ENCODE results near the gene IRF1.
"Not testable (repeated sequence)": the region's sequence is repeated elsewhere in the genome, so short reads cannot be mapped to it uniquely, and the experiment has no call there.

Gene IRF1, protein sequence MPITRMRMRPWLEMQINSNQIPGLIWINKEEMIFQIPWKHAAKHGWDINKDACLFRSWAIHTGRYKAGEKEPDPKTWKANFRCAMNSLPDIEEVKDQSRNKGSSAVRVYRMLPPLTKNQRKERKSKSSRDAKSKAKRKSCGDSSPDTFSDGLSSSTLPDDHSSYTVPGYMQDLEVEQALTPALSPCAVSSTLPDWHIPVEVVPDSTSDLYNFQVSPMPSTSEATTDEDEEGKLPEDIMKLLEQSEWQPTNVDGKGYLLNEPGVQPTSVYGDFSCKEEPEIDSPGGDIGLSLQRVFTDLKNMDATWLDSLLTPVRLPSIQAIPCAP

DNA sequence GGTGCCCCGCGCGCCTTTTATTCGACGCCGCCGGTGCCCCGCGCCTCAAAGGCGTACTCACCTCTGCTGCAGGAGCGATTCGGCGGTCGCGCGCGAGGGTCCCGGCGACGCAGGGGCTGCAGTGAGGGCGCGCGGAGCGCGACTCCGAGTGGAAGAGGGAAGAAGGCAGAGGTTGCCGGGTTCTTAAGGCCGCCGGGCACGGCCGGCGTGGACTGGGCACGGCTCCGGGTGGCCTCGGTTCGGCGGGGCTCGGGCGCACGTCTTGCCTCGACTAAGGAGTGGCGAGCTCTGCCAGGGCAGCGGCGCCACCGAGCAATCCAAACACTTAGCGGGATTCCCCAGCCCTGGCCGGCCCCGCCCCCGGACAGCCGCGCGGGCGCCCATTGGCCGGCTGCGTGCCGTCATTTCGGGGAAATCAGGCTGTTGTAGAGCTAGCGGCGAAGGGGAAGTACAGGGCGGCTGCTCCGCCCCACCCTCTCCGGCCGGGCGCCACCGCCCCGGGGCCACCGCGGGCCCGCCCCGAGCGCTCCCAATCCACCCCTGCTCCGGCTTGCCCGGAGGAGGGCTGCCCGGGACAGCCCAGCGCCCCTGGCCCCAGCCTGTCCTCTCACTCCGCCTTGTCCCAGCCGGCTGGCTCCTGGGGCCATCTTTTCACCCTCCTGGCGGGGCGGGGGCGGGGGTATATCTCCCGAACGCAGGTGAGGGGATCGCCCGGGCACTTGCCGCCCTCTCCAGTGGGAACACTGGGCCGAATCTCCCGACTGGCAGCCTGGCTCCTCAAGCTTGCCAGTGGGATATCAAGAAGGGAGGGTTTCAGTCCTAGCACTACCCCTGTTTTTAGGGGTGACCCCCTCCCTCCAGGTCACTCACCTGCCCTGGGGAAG is at the start of gene IRF1:
Gene IRF1, minus strand, starts transcription at position 290 of the 884 bp plus-strand sequence. CDS start 1,295 bp downstream, outside the sequence.
- Mint-ChIP-seq H3K4me1 (ENCODE audit: low read depth) (peaks cover 61% of the 10 kb centered on the region), H3K27ac (peak within 1 kb of the TSS; percentile 94), H3K9me3 (no peaks in the 10 kb centered on the region), H3K36me3 (ENCODE audit: low read depth) (peaks cover 47% of the 10 kb centered on the region), H3K27me3 (ENCODE audit: low read depth) (no peaks in the 10 kb centered on the region), H3K4me3 (peak within 1 kb of the TSS; percentile 98)

DNA sequence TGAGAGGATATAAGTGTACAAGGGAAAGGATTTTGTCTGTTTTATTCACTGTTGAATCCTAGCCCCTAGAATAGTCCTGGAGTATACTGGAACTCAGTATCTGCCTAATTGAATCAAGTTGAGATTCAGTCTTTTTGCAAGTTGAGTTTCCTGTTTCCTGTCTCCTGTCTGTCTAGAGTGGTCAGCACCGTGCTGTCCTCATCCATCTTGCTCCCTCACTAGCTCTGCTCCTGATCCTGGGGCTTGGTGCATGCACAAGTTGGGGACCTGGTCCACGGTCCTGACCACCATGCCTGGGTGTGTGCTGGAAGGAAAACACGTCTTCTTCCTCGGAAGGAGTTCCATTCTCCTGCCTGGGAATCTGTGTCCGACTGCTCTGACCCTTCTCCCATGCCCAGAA is 49.6 kb upstream of the IRF1 start:
- no peaks in the 10 kb centered on the region for H3K9me3 Mint-ChIP-seq
- H3K36me3 Mint-ChIP-seq (ENCODE audit: low read depth) = no peaks in the 10 kb centered on the region
- peaks cover 15% of the 10 kb centered on the region for H3K27me3 Mint-ChIP-seq (ENCODE audit: low read depth)
- H3K27ac Mint-ChIP-seq = no peak overlapping the region
- peaks cover 11% of the 10 kb centered on the region for H3K4me1 Mint-ChIP-seq (ENCODE audit: low read depth)
- no peak overlapping the region for H3K4me3 Mint-ChIP-seq

DNA sequence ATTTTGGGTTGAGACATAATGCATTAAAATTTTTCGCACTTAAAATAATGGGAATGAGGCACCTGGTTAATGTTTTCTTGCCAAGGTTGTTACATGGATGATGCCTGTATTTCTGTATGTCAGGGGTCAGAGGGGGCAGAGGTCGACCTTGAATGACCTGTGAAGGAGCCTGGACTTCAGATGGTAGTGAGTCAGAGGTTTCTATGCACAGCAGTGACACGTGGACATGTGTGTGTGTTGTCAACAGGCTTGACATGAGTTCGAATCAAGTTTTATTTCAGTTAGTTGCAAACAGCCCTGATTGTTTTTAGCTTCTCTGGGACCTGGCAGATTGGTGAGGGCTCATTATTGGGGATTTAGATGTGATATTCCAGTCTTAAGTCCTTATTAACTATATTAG is 49.1 kb upstream of the IRF1 start:
- Mint-ChIP-seq H3K4me3 (no peak overlapping the region), H3K4me1 (ENCODE audit: low read depth) (peaks cover 11% of the 10 kb centered on the region), H3K36me3 (ENCODE audit: low read depth) (no peaks in the 10 kb centered on the region), H3K27me3 (ENCODE audit: low read depth) (peaks cover 19% of the 10 kb centered on the region), H3K9me3 (no peaks in the 10 kb centered on the region), H3K27ac (no peak overlapping the region)

DNA sequence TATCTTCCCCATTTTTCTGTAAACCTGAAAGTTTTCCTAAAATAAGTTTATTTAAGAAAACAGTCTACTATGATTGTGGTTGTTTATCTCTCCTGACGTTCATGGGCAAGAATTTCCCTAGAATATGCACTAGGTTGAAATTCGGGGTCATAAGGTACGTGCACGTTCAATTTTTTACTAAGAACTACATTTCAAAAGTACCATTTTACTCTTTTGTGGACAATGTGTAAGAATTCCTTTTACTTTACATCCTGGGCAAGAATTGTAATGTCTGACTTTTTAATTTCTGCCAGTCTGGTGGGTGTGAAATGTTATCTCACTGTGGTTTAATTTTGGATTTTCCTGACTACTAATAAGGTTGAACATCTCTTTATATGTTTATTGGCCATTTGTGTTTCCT is 40.4 kb upstream of the IRF1 start:
- H3K4me3 Mint-ChIP-seq = no peak overlapping the region
- H3K27ac Mint-ChIP-seq = peak overlapping the region; percentile 23
- peaks cover 28% of the 10 kb centered on the region for H3K4me1 Mint-ChIP-seq (ENCODE audit: low read depth)
- H3K9me3 Mint-ChIP-seq = no peaks in the 10 kb centered on the region
- H3K27me3 Mint-ChIP-seq (ENCODE audit: low read depth) = peaks cover 20% of the 10 kb centered on the region
- no peaks in the 10 kb centered on the region for H3K36me3 Mint-ChIP-seq (ENCODE audit: low read depth)

DNA sequence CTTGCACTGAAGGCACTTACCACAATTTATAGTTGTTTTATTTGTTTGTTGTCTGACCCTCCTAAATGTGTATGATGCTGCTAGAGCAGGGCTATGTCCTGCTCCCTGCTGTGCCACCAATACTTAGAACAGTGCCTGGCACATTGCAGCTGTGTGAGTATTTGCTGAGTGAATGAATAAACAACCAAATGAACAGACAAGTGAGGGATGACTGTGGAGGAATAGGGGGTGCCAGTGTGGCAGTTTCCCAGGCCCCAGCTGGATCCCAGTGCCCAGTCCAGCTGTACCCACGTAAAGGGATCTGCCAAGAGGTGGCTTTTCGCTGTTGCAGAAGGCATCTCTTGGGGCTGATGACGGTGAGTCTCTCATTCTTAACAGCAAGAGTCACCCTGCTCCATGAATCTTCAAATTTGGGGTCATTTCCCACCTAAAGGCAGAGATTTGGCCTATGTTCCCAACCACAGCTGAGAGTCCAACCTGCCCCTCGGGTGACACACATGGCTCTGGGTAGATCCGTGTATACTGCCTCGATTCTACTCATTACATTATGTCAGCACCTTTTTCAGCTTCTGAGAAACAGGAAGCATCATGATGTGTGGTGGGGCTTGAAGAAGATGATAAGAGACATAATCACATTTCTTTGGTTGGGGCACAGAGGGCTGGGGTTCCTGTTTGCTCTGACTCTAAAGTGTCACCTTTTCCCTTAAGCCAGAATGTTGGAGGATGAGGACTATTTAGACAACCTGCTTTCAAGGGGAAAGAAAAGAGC is 38.5 kb upstream of the IRF1 start:
- peaks cover 45% of the 10 kb centered on the region for H3K4me1 Mint-ChIP-seq (ENCODE audit: low read depth)
- H3K27ac Mint-ChIP-seq = peak overlapping the region; percentile 82
- no peaks in the 10 kb centered on the region for H3K36me3 Mint-ChIP-seq (ENCODE audit: low read depth)
- H3K9me3 Mint-ChIP-seq = no peaks in the 10 kb centered on the region
- H3K4me3 Mint-ChIP-seq = no peak overlapping the region
- peaks cover 3% of the 10 kb centered on the region for H3K27me3 Mint-ChIP-seq (ENCODE audit: low read depth)

DNA sequence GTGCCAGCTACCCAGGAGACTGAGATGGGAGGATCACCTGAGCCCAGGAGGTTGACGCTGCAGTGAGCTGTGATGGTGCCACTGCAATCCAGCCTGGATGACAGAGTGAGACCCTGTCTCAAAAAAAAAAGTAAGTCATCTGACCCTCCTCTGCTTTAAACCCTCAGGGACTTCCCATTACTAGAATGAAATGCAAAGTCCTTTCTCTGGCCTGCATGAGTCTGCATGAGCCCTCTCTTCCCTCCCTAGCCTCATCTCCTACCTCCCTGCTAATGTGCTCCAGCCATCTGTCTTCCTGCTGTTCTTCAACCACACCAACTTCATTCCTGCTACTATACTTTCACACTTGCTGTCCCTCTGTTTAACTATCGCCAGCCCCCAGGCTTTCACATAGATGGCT is 37.4 kb upstream of the IRF1 start:
- Mint-ChIP-seq H3K27ac (peak overlapping the region; percentile 14), H3K36me3 (ENCODE audit: low read depth) (no peaks in the 10 kb centered on the region), H3K9me3 (no peaks in the 10 kb centered on the region), H3K27me3 (ENCODE audit: low read depth) (peaks cover 3% of the 10 kb centered on the region), H3K4me3 (no peak overlapping the region), H3K4me1 (ENCODE audit: low read depth) (peaks cover 45% of the 10 kb centered on the region)

DNA sequence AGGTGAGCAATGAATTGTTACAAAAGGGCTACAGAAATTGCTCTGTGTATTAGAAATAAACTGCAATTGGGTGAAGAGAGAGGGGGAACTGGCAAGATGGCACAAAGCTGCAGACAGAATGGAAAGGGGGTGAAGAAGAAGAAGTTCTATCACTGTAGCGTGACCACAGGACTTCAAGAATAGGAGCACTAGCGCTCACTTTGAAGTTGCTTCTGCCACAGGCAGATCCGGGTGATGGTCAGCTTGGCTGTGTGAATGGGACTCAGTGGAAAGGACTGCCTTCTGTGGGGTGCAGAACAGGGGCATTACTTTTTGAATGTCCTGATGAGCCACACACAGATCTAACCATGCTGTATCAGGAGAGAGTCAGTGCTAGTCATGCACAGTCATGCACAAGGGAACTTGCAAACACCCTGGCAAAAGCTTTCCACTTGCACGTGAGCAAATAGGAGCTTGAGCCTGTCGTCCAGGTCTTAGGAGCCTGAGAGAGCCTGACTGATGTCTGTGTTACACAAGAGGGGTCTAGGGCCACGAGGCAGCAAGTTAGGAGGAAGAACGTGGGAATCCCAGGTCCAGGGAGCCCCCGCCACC is 36.5 kb upstream of the IRF1 start:
- Mint-ChIP-seq H3K27ac (peak overlapping the region; percentile 24), H3K9me3 (peaks cover 3% of the 10 kb centered on the region), H3K4me1 (ENCODE audit: low read depth) (peaks cover 47% of the 10 kb centered on the region), H3K4me3 (no peak overlapping the region), H3K27me3 (ENCODE audit: low read depth) (no peaks in the 10 kb centered on the region), H3K36me3 (ENCODE audit: low read depth) (no peaks in the 10 kb centered on the region)

DNA sequence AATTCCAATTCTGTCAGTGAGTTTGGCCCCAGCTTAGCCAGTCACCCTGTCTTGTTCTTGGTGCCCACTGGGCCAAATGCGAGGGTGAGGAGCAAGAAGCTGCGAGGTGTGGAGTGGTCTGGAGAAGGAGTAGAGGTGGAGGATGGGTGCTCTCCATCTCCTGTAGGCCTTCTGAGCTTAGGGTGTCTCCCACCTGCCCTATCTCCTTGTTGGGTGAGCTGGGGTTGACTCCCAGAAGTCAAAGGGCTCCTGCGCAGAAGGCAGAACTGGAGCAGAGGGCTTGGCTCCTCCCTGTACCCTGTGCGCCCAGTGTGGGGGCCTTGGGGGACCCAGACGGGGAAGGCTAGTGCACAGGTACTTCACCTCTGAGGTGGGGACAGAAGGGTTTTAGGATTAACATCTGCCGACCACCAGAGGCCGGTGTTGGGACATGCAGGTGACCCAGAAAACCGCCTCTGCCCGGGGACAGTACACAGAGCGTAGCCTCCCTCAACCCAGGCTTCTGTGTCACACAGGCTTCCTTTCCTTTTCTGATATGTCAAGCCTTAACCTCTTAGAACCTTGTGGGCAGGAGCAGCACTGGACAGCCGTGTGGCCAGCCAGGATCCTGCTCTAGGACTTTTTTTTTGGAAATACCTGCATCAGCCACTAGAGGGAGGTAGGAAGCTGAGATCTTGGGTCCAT is 35.9 kb upstream of the IRF1 start:
- peaks cover 46% of the 10 kb centered on the region for H3K4me1 Mint-ChIP-seq (ENCODE audit: low read depth)
- no peak overlapping the region for H3K4me3 Mint-ChIP-seq
- H3K9me3 Mint-ChIP-seq = peaks cover 7% of the 10 kb centered on the region
- peak overlapping the region; percentile 24 for H3K27ac Mint-ChIP-seq
- no peaks in the 10 kb centered on the region for H3K27me3 Mint-ChIP-seq (ENCODE audit: low read depth)
- no peaks in the 10 kb centered on the region for H3K36me3 Mint-ChIP-seq (ENCODE audit: low read depth)

DNA sequence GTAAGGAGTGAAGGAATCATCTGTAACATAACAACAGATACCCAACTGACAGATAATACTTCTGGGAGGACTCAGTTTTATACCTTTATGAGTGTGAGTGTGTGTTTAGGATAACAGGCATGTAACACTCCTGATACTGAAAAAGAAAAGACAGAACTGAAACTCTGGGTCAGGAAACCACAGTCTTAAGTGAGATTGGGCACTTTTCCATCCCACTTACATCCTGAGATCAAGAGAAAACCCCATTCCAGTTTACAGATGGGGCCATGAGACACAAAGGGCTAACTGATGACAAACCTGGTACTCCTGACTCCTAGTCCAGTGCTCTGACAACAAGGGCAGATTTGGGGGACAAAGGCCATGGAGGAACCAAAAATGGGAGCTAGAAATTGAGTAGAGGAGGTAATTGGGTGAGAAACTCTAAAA is 34.7 kb upstream of the IRF1 start:
- Mint-ChIP-seq H3K36me3 (ENCODE audit: low read depth) (no peaks in the 10 kb centered on the region), H3K4me1 (ENCODE audit: low read depth) (peaks cover 46% of the 10 kb centered on the region), H3K4me3 (peak overlapping the region; percentile 22), H3K27ac (peak overlapping the region; percentile 67), H3K27me3 (ENCODE audit: low read depth) (no peaks in the 10 kb centered on the region), H3K9me3 (peaks cover 7% of the 10 kb centered on the region)

DNA sequence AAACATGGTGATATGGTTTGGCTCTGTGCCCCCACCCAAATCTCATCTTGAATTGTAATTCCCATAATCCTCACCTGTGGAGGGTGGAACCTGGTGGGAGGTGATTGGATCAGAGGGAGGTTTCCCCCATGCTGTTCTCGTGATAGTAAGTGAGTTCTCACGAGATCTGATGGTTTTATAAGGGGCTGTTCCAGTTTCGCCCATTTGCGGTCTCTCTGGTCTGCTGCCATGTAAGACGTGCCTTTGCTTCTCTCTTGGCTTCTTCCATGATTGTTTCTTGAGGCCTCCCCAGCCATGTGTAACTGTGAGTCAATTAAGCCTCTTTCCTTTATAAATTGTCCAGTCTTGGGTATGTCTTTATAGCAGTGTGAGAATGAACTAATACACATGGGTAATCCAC is 34.3 kb upstream of the IRF1 start:
- H3K36me3 Mint-ChIP-seq (ENCODE audit: low read depth); H3K27me3 Mint-ChIP-seq (ENCODE audit: low read depth): not testable (repeated sequence)
- Mint-ChIP-seq H3K27ac (peak overlapping the region; percentile 46), H3K4me3 (peak overlapping the region; percentile 22), H3K4me1 (ENCODE audit: low read depth) (peaks cover 46% of the 10 kb centered on the region), H3K9me3 (peaks cover 11% of the 10 kb centered on the region)

DNA sequence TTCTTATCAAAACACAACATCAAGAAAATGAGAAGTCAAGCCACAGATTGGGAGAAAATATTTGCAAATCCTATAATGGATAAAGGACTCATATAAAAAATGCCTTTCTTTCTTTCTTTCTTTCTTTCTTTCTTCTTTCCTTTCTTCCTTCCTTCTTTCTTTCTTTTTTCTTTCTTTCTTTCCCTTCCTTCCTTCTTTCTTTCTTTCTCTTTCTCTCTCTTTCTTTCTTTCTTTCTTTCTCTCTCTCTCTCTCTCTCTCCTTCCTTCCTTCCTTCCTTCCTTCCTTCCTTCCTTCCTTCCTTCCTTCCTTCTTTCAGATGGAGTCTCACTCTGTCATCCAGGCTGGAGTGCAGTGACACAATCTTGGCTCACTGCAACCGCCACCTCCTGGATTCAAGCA is 31.5 kb upstream of the IRF1 start:
- not testable (repeated sequence) for H3K36me3 Mint-ChIP-seq (ENCODE audit: low read depth); H3K27ac Mint-ChIP-seq
- peaks cover 32% of the 10 kb centered on the region for H3K4me1 Mint-ChIP-seq (ENCODE audit: low read depth)

DNA sequence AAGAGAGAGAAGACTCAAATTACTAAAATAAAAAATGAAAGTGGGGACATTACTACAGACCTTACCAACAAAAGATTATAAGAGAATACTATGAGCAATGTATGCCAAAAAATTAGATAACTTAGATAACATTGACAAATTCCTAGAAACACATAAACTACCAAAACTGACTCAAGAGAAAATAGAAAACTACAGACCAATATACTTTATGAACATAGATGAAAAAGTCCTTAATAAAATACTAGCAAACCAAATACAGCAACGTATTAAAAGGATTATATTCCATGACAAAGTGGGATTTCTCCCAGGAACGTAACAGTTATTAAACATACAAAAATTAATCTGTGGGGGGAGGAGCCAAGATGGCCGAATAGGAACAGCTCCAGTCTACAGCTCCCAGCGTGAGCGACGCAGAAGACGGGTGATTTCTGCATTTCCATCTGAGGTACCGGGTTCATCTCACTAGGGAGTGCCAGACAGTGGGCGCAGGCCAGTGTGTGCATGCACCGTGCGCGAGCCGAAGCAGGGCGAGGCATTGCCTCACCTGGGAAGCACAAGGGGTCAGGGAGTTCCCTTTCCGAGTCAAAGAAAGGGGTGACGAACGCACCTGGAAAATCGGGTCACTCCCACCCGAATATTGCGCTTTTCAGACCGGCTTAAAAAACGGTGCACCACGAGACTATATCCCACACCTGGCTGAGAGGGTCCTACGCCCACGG is 23.2 kb upstream of the IRF1 start:
- Mint-ChIP-seq H3K9me3 (peaks cover 13% of the 10 kb centered on the region), H3K4me1 (ENCODE audit: low read depth) (peaks cover 14% of the 10 kb centered on the region)
- H3K27me3 Mint-ChIP-seq (ENCODE audit: low read depth); H3K27ac Mint-ChIP-seq; H3K4me3 Mint-ChIP-seq; H3K36me3 Mint-ChIP-seq (ENCODE audit: low read depth): not testable (repeated sequence)

More for the DNA sequence above, 31.5 kb upstream of the IRF1 start:
- peaks cover 11% of the 10 kb centered on the region for H3K9me3 Mint-ChIP-seq
- H3K27me3 Mint-ChIP-seq (ENCODE audit: low read depth); H3K4me3 Mint-ChIP-seq: not testable (repeated sequence)

DNA sequence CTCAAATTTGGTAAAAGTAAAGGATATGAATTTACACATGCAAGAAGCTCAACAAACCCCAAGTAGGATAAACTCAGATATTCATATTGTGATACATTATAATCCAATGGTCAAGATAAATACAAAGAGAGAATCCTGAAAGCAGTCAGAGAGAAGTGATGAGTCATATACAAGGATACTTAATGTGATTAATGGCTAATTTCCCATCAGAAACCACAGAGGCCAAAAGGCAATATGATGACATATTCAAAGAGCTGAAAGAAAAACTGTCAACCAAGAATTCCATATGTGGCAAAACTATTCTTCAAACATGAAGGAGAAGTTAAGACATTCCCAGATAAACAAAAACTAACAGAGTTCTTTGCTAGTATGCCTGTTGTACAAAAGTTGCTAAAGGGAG is 19.5 kb upstream of the IRF1 start:
- peaks cover 13% of the 10 kb centered on the region for H3K9me3 Mint-ChIP-seq
- no peak overlapping the region for H3K27ac Mint-ChIP-seq
- peaks cover 15% of the 10 kb centered on the region for H3K27me3 Mint-ChIP-seq (ENCODE audit: low read depth)
- H3K36me3 Mint-ChIP-seq (ENCODE audit: low read depth) = peaks cover 11% of the 10 kb centered on the region
- no peak overlapping the region for H3K4me3 Mint-ChIP-seq
- peaks cover 28% of the 10 kb centered on the region for H3K4me1 Mint-ChIP-seq (ENCODE audit: low read depth)
